ENCODE results near the gene IL27RA. TPM values are rescaled to one million over a fixed set of nuclear protein-coding genes. Genes with fewer than 3 reads are reported as not detected.

The IL27RA gene
- total RNA-seq, 2 donors from 2014 or later = 34.9 to 44.0 TPM

- no peak for DNase-seq (ENCODE audit: low spot score)
- Mint-ChIP-seq H3K27me3 (peaks cover 5% of the 10 kb centered on the region in 2 donors), H3K4me3 (no peak overlapping the region), H3K36me3 (peaks cover 4% of the 10 kb centered on the region), H3K27ac (no peak overlapping the region), H3K9me3 (no peaks in the 10 kb centered on the region), H3K4me1 (ENCODE audit: low read depth in 2 of 2) (peaks cover 9 to 10% of the 10 kb centered on the region in 2 donors)
- ATAC-seq = no peak
Observed at GRCh38 chr19:14053032-14053431, 21.5 kb downstream of the IL27RA start.

GRCh38 chr19:14053500-14053899, 21.9 kb downstream of the IL27RA start:
- no peak for DNase-seq (ENCODE audit: low spot score)
- Mint-ChIP-seq H3K36me3 (peaks cover 4% of the 10 kb centered on the region), H3K9me3 (no peaks in the 10 kb centered on the region), H3K4me1 (ENCODE audit: low read depth in 2 of 2) (peaks cover 10% of the 10 kb centered on the region in 2 donors), H3K27ac (no peak overlapping the region), H3K27me3 (peaks cover 10% of the 10 kb centered on the region in 2 donors), H3K4me3 (no peak overlapping the region)
- no peak for ATAC-seq

- peaks cover 14% of the 10 kb centered on the region in 2 donors for H3K4me1 Mint-ChIP-seq (ENCODE audit: low read depth in 2 of 2)
- peaks cover 15 to 16% of the 10 kb centered on the region in 2 donors for H3K27me3 Mint-ChIP-seq
- ATAC-seq (no peak), DNase-seq (ENCODE audit: low spot score) (no peak)
- H3K4me3 Mint-ChIP-seq = no peak overlapping the region
- H3K9me3 Mint-ChIP-seq = no peaks in the 10 kb centered on the region
- no peak overlapping the region for H3K27ac Mint-ChIP-seq
- H3K36me3 Mint-ChIP-seq = peaks cover 4% of the 10 kb centered on the region
Observed at GRCh38 chr19:14054099-14054498, 22.5 kb downstream of the IL27RA start.

- Mint-ChIP-seq H3K4me3 (no peak overlapping the region), H3K4me1 (ENCODE audit: low read depth in 2 of 2) (peaks cover 14% of the 10 kb centered on the region in 2 donors), H3K27me3 (peaks cover 18 to 21% of the 10 kb centered on the region in 2 donors), H3K36me3 (peaks cover 4% of the 10 kb centered on the region), H3K27ac (no peak overlapping the region), H3K9me3 (no peaks in the 10 kb centered on the region)
- ATAC-seq (no peak), DNase-seq (ENCODE audit: low spot score) (no peak)
Observed at GRCh38 chr19:14054721-14055120, 23.2 kb downstream of the IL27RA start.

- no peaks in the 10 kb centered on the region for H3K9me3 Mint-ChIP-seq
- peaks cover 21 to 24% of the 10 kb centered on the region in 2 donors for H3K27me3 Mint-ChIP-seq
- peaks cover 4% of the 10 kb centered on the region for H3K36me3 Mint-ChIP-seq
- no peak for ATAC-seq
- H3K4me1 Mint-ChIP-seq (ENCODE audit: low read depth in 2 of 2) = peaks cover 14% of the 10 kb centered on the region in 2 donors
- DNase-seq (ENCODE audit: low spot score) = no peak
- H3K4me3 Mint-ChIP-seq = no peak overlapping the region
- H3K27ac Mint-ChIP-seq = no peak overlapping the region
Observed at GRCh38 chr19:14055396-14055795, 23.8 kb downstream of the IL27RA start.

GRCh38 chr19:14056069-14056666, 24.6 kb downstream of the IL27RA start:
- Mint-ChIP-seq H3K9me3 (no peaks in the 10 kb centered on the region), H3K4me3 (no peak overlapping the region), H3K4me1 (ENCODE audit: low read depth in 2 of 2) (peaks cover 14% of the 10 kb centered on the region in 2 donors), H3K27me3 (peaks cover 21 to 24% of the 10 kb centered on the region in 2 donors), H3K36me3 (peaks cover 4% of the 10 kb centered on the region), H3K27ac (no peak overlapping the region)
- ATAC-seq (no peak), DNase-seq (ENCODE audit: low spot score) (no peak)

GRCh38 chr19:14056741-14057356, 25.3 kb downstream of the IL27RA start:
- Mint-ChIP-seq H3K4me3 (no peak overlapping the region), H3K27me3 (peaks cover 21 to 24% of the 10 kb centered on the region in 2 donors), H3K36me3 (peaks cover 4% of the 10 kb centered on the region), H3K27ac (no peak overlapping the region), H3K9me3 (no peaks in the 10 kb centered on the region), H3K4me1 (ENCODE audit: low read depth in 2 of 2) (peaks cover 14% of the 10 kb centered on the region in 2 donors)
- ATAC-seq (no peak), DNase-seq (ENCODE audit: low spot score) (no peak)

GRCh38 chr19:14058182-14059092, 26.9 kb downstream of the IL27RA start:
- H3K27ac Mint-ChIP-seq = no peak overlapping the region
- H3K4me1 Mint-ChIP-seq (ENCODE audit: low read depth in 2 of 2) = peaks cover 14% of the 10 kb centered on the region in 2 donors
- H3K36me3 Mint-ChIP-seq = no peaks in the 10 kb centered on the region
- ATAC-seq (no peak), DNase-seq (ENCODE audit: low spot score) (no peak)
- H3K9me3 Mint-ChIP-seq = no peaks in the 10 kb centered on the region
- H3K4me3 Mint-ChIP-seq = peak overlapping the region; percentile 58
- H3K27me3 Mint-ChIP-seq = peaks cover 21 to 24% of the 10 kb centered on the region in 2 donors

- H3K27ac Mint-ChIP-seq = no peak overlapping the region
- H3K36me3 Mint-ChIP-seq = no peaks in the 10 kb centered on the region
- peaks cover 21 to 24% of the 10 kb centered on the region in 2 donors for H3K27me3 Mint-ChIP-seq
- ATAC-seq (no peak), DNase-seq (ENCODE audit: low spot score) (peak; percentile 61)
- peak overlapping the region; percentile 58 for H3K4me3 Mint-ChIP-seq
- H3K4me1 Mint-ChIP-seq (ENCODE audit: low read depth in 2 of 2) = peaks cover 14% of the 10 kb centered on the region in 2 donors
- H3K9me3 Mint-ChIP-seq = no peaks in the 10 kb centered on the region
Observed at GRCh38 chr19:14059093-14059480, 27.5 kb downstream of the IL27RA start.

GRCh38 chr19:14059652-14060155, 28.1 kb downstream of the IL27RA start:
- DNase-seq (ENCODE audit: low spot score) (no peak), ATAC-seq (no peak)
- peaks cover 14% of the 10 kb centered on the region in 2 donors for H3K4me1 Mint-ChIP-seq (ENCODE audit: low read depth in 2 of 2)
- no peaks in the 10 kb centered on the region for H3K9me3 Mint-ChIP-seq
- H3K4me3 Mint-ChIP-seq = no peak overlapping the region
- H3K27ac Mint-ChIP-seq = no peak overlapping the region
- peaks cover 21 to 24% of the 10 kb centered on the region in 2 donors for H3K27me3 Mint-ChIP-seq
- no peaks in the 10 kb centered on the region for H3K36me3 Mint-ChIP-seq

GRCh38 chr19:14061081-14061749, 29.7 kb downstream of the IL27RA start:
- no peak overlapping the region for H3K27ac Mint-ChIP-seq
- no peak for DNase-seq (ENCODE audit: low spot score)
- H3K4me3 Mint-ChIP-seq = no peak overlapping the region
- no peak for ATAC-seq
- H3K36me3 Mint-ChIP-seq = no peaks in the 10 kb centered on the region
- peaks cover 14% of the 10 kb centered on the region in 2 donors for H3K4me1 Mint-ChIP-seq (ENCODE audit: low read depth in 2 of 2)
- H3K27me3 Mint-ChIP-seq = peaks cover 21 to 24% of the 10 kb centered on the region in 2 donors
- H3K9me3 Mint-ChIP-seq = no peaks in the 10 kb centered on the region

GRCh38 chr19:14061751-14062557, 30.4 kb downstream of the IL27RA start, which contains the start of gene PALM3:
PALM3 (minus strand) TSS chr19:14062076; CDS start chr19:14061980, 96 bp downstream.
- Mint-ChIP-seq H3K9me3 (no peaks in the 10 kb centered on the region), H3K27ac (no peak within 1 kb of the TSS), H3K27me3 (peaks cover 21 to 24% of the 10 kb centered on the region in 2 donors), H3K4me3 (no peak within 1 kb of the TSS), H3K4me1 (ENCODE audit: low read depth in 2 of 2) (peaks cover 14% of the 10 kb centered on the region in 2 donors), H3K36me3 (no peaks in the 10 kb centered on the region)
- DNase-seq (ENCODE audit: low spot score) = no peak
- peak in 1 of 2 donors; percentile 19 for ATAC-seq

GRCh38 chr19:14062558-14062855, 30.9 kb downstream of the IL27RA start:
- H3K27me3 Mint-ChIP-seq = peaks cover 21 to 24% of the 10 kb centered on the region in 2 donors
- H3K4me3 Mint-ChIP-seq = no peak overlapping the region
- ATAC-seq (no peak), DNase-seq (ENCODE audit: low spot score) (no peak)
- H3K27ac Mint-ChIP-seq = no peak overlapping the region
- H3K4me1 Mint-ChIP-seq (ENCODE audit: low read depth in 2 of 2) = peaks cover 14% of the 10 kb centered on the region in 2 donors
- H3K36me3 Mint-ChIP-seq = no peaks in the 10 kb centered on the region
- no peaks in the 10 kb centered on the region for H3K9me3 Mint-ChIP-seq

All from natural killer cell treated with Interleukin-12 subunit alpha and Interleukin-12 subunit beta and Interleukin-15 and Interleukin-18, amount 100 ng/mL, for 72 hours (primary cell).